HUES64 (cell line): ENCODE results near the gene SYNRG.

Experiments
- H3K27ac ChIP-seq: 2 replicates; pipeline ENCODE4 v1.7.0; 2013; ENCODE audit warnings: low read depth, low read length, inconsistent platforms
- H3K27me3 ChIP-seq: 2 replicates; pipeline ENCODE4 v1.6.1; 2013; ENCODE audit warnings: mild to moderate bottlenecking, low read length; ENCODE audit not compliant: insufficient read depth
- H3K36me3 ChIP-seq: 2 replicates; pipeline ENCODE4 v1.6.1; 2013; ENCODE audit warnings: mild to moderate bottlenecking, low read length; ENCODE audit not compliant: insufficient read depth
- H3K4me1 ChIP-seq: 2 replicates; pipeline ENCODE4 v1.6.1; 2013; ENCODE audit warnings: mild to moderate bottlenecking, low read length, moderate library complexity; ENCODE audit not compliant: insufficient read depth
- H3K4me3 ChIP-seq: 2 replicates; pipeline ENCODE4 v1.5.1; 2013; ENCODE audit warnings: mild to moderate bottlenecking, low read length, moderate library complexity
- H3K9ac ChIP-seq: 2 replicates; pipeline ENCODE4 v1.6.1; 2013; ENCODE audit warnings: mild to moderate bottlenecking, low read depth, low read length
- H3K9me3 ChIP-seq: 2 replicates; pipeline ENCODE4 v1.6.1; 2013; ENCODE audit warnings: low read depth, low read length; ENCODE audit not compliant: insufficient read depth
- WGBS: fragments of 150-250, 120-280 bp; methylation state at CpG from one replicate; pipeline ENCODE4 v1.1.7; 2013; ENCODE audit warnings: missing lambda C conversion rate; 5-methylcytosine and 5-hydroxymethylcytosine counted together

SYNRG gene

DNA sequence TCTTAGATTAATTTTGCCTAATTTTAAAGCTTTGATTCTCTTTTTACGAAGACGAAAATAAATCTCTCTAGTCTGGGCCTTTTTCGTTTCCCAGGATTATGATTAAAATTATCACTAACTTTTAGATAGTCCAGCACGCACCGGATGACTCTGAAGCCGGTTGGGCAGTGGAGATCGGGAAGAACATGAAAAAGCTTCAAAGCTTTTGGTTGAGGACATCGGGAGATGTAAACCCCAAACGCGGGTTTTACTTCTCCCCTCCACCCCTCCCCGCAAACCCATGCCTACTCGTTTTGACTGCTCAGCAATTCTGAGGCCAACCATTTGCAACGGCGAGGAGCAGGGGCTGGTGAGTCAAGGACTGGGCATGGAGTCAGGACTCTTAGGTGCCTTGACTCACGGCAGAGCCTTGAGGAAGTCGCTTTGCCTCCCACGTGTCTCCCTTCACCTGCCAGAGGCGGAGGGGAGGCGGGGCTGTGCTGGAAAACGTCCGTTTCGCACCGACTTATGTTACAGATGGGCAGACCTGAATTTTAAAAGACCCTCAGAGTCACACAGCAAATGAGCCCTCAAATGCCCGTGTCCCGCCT lies 120.5 kb downstream of the SYNRG start:
- peak overlapping the region; percentile 72; the same call in 1 of the 2 replicates for H3K27ac ChIP-seq
- H3K9ac ChIP-seq = peak overlapping the region; percentile 67
- H3K36me3 ChIP-seq = no peaks in the 10 kb centered on the region
- peaks cover 34% of the 10 kb centered on the region for H3K4me1 ChIP-seq
- 4% methylated on average over 22 of the region's 25 CpGs for WGBS
- H3K4me3 ChIP-seq = peak overlapping the region; percentile 65
- no peaks in the 10 kb centered on the region for H3K9me3 ChIP-seq
- H3K27me3 ChIP-seq = peaks cover 6% of the 10 kb centered on the region

DNA sequence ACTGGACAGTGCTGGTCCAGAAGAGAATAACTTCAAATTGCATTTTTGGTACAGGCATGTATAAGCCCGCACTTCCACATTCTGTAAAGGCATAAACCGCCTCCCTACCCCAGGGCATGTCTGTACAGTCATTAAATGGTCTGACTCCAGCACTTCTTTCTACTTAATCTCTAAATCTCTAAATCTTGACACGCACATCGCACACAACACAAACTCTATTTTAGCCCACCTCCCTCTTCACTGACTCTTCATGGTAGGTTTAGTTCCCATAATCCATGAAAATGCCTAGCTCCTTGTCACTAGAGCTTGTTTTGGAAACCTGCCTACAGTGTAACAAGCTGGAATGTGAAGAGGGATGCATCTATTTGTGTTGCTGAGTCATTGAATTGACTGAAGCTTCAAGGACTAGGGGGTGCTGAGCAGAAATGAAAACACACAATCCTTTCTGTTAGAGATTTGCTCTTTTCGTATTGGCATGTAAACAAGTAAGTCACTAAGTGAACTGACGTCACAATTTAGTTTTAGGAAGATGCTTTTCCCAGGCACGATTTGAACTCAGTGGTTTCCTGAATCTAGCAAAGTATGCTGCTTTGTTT lies 121.1 kb downstream of the SYNRG start:
- Histone ChIP-seq H3K9me3 (no peaks in the 10 kb centered on the region), H3K9ac (peak overlapping the region; percentile 67; the same call in 1 of the 2 replicates), H3K36me3 (no peaks in the 10 kb centered on the region), H3K4me3 (peak overlapping the region; percentile 65), H3K27ac (no peak overlapping the region; the same call in 1 of the 2 replicates), H3K27me3 (peaks cover 6% of the 10 kb centered on the region), H3K4me1 (peaks cover 40% of the 10 kb centered on the region)
- 59% methylated on average over 7 of the region's 7 CpGs for WGBS

DNA sequence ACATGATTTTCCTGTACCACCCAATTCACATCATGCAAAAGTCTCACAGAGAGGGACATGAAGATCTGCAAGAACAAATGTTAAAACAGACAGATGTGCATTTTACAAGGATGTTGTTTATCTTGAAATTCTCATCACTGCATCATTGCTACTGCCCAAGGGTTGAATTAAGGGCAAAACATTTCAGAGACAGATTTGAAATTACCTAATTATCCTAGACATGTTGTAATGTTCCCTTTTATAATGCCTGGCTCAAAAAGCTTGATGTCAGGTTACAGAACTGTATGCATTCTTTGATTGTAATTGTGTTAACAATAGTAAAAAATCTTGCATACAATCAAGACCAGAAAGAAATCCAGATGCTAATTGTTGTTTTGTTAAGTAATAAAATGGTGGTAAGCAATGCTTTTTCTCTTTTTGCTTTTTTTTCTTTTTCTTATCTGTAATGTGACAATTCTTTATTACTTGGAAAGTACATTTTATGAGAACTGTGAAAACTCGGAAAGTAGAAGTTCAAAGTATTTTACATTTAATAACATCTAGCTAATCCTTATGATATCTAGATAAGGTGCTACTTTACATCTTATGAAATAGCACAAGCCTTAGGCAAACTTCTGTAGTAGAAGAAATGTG lies 123.2 kb downstream of the SYNRG start:
- Histone ChIP-seq H3K27ac (no peak overlapping the region), H3K4me3 (no peak overlapping the region), H3K9ac (no peak overlapping the region), H3K36me3 (no peaks in the 10 kb centered on the region), H3K27me3 (peaks cover 6% of the 10 kb centered on the region), H3K9me3 (no peaks in the 10 kb centered on the region), H3K4me1 (peaks cover 35% of the 10 kb centered on the region)
- no CpG with 5 or more reads among the region's 1 CpG for WGBS

DNA sequence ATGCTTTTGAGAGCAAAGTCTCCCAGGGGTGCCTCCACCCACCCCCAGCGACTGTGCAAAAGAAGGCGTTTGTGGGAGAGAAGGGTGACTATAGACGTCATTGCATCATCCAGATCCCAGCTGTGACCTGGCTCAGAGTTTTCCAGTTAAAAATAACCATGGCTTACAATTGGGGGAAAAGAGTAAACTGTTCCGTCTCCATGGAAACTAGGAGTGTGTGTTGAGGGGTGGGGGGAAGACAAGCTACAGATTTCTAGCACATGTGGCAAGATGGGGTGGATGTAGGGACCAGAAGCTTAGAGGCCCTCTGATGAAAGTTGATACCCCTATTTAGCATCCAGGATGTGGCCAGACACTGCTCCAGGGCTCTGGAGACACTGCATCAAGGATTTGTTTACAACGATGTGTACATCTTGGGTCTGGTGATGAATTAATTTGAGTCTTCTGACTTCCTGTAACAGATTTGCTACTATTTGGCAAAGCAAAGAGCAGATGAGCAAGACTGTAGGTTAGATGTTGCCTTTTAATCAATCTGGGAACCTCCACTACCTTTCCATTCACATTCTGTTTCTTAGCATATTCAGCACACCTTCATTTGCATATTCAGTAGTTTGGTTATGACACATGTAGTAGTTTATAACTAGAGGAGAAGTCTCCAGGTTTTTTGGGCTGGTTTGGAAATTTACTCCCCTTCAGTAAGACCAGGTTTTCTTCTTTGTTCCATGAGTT lies 125.7 kb downstream of the SYNRG start:
- Histone ChIP-seq H3K9ac (no peak overlapping the region), H3K9me3 (no peaks in the 10 kb centered on the region), H3K27me3 (no peaks in the 10 kb centered on the region; the same call in 1 of the 2 replicates), H3K27ac (no peak overlapping the region), H3K4me1 (peaks cover 26% of the 10 kb centered on the region), H3K36me3 (peaks cover 12% of the 10 kb centered on the region), H3K4me3 (no peak overlapping the region)
- WGBS = 88% methylated on average over 5 of the region's 5 CpGs

DNA sequence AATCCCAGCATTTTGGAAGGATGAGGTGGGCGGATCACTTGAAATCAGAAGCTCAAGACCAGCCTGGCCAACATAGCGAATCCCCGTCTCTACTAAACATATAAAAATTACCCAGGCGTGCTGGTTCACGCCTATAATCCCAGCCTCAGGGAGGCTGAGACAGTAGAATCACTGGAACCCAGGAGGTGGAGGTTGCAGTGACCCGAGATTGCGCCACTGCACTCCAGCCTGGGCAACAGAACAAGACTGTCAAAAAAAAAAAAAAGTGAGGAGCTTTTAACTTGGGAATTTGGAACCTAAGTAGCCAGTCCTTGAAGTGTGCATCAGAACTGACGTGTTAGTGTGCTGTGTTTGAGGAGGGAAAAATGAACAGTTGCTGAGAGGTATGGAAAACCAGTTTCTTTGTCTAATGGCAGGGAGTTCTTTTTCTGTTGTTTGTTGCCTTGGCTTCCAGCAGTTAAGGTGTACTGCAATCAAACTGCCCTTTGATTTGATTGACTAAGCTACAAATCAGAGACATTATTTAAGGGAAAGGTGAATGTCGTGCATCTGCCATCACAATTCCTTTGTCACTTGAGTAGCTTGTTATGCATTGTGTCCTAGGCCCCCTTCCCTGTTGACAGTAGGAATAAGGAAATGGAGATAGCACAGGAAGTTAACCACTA lies 128.1 kb downstream of the SYNRG start:
- Histone ChIP-seq H3K9ac (no peak overlapping the region), H3K27me3 (no peaks in the 10 kb centered on the region), H3K4me1 (peaks cover 17% of the 10 kb centered on the region), H3K9me3 (no peaks in the 10 kb centered on the region), H3K27ac (no peak overlapping the region), H3K4me3 (no peak overlapping the region), H3K36me3 (peaks cover 34% of the 10 kb centered on the region)
- 92% methylated on average over 9 of the region's 9 CpGs for WGBS

- no peak overlapping the region for H3K27ac ChIP-seq
These were observed 128.8 kb downstream of the SYNRG start for GRCh38 chr17:37480427-37480826.

DNA sequence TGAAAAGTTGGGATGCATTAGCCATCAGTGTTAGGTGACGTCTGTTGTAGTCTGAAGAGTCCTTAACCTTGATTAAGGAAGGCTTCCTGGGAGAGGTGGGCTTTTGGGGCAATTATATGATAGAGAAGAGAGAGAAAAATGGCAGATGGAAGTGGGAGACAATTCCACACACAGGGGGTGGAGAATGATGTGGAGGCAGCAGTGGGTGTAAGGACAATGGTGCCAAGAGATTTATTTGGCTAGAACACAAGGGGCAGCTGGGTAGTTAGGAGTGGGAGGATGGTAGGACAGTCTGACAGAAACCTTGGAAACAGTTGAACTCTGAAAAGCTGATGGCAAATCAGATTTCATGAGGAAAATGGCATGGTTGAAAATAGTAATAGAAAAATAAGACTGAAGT lies 130.2 kb downstream of the SYNRG start:
- WGBS = 93% methylated on average over 1 of the region's 1 CpG
- Histone ChIP-seq H3K36me3 (peaks cover 50% of the 10 kb centered on the region), H3K9me3 (no peaks in the 10 kb centered on the region), H3K4me1 (peaks cover 17% of the 10 kb centered on the region), H3K4me3 (no peak overlapping the region), H3K9ac (no peak overlapping the region), H3K27me3 (no peaks in the 10 kb centered on the region), H3K27ac (no peak overlapping the region)

More at GRCh38 chr17:37480427-37480826, 128.8 kb downstream of the SYNRG start:
- Histone ChIP-seq H3K9me3 (no peaks in the 10 kb centered on the region), H3K4me1 (peaks cover 17% of the 10 kb centered on the region), H3K9ac (no peak overlapping the region), H3K36me3 (peaks cover 41% of the 10 kb centered on the region), H3K4me3 (no peak overlapping the region), H3K27me3 (no peaks in the 10 kb centered on the region)
- 97% methylated on average over 2 of the region's 2 CpGs for WGBS

GRCh38 chr17:37478187-37478586 lies 131.0 kb downstream of the SYNRG start:
- Histone ChIP-seq H3K4me1 (peaks cover 9% of the 10 kb centered on the region), H3K4me3 (no peak overlapping the region), H3K27me3 (no peaks in the 10 kb centered on the region), H3K27ac (no peak overlapping the region), H3K9ac (no peak overlapping the region), H3K9me3 (no peaks in the 10 kb centered on the region), H3K36me3 (peaks cover 58% of the 10 kb centered on the region)
- WGBS = 87% methylated on average over 2 of the region's 2 CpGs

- Histone ChIP-seq H3K9ac (no peak overlapping the region), H3K27ac (no peak overlapping the region), H3K9me3 (no peaks in the 10 kb centered on the region), H3K36me3 (peaks cover 66% of the 10 kb centered on the region), H3K4me3 (no peak overlapping the region), H3K4me1 (0 out of 2 replicates have a peak, but pooled peaks cover 4% of the 10 kb centered on the region), H3K27me3 (no peaks in the 10 kb centered on the region)
- WGBS = 94% methylated on average over 4 of the region's 4 CpGs
These were observed 132.6 kb downstream of the SYNRG start for GRCh38 chr17:37476431-37477120.

- Histone ChIP-seq H3K36me3 (peaks cover 70% of the 10 kb centered on the region), H3K4me3 (no peak overlapping the region), H3K9me3 (no peaks in the 10 kb centered on the region), H3K27me3 (no peaks in the 10 kb centered on the region), H3K27ac (no peak overlapping the region), H3K9ac (no peak overlapping the region), H3K4me1 (no peaks in the 10 kb centered on the region)
- WGBS = 100% methylated on average over 1 of the region's 1 CpG
These were observed 133.3 kb downstream of the SYNRG start for GRCh38 chr17:37475731-37476420.
